ENCODE measurements around the gene GRM8. TPM values are rescaled to one million over a fixed set of nuclear protein-coding genes. Genes with fewer than 3 reads are reported as not detected.

The GRM8 gene
- total and polyA plus RNA-seq, 10 of the 15 experiments (the other 5 are each of a cell fraction or from before 2014, with no cell fraction given) = 0.33 to 7.1 (median 0.45) TPM; not detected in 2

- H3K27me3 ChIP-seq (replicated peaks in 1 of 2; ENCODE audit: control insufficient read depth in 2 of 2, insufficient read depth in 2 of 2, low read length in 1 of 2) = no peaks in the 10 kb centered on the region
- H3K9ac ChIP-seq (ENCODE audit: control insufficient read depth, insufficient read depth, low read length) = no peak overlapping the region
- H3K4me1 ChIP-seq (ENCODE audit: control insufficient read depth, insufficient read depth, low read length) = no peaks in the 10 kb centered on the region
- SMC1A ChIA-PET (ENCODE audit: uncharacterized antibody, unreplicated experiment) = interaction anchor here (0.8 to 1.0 kb wide), 2 partner anchors 12 to 30 kb away, joined by 4 read pairs; no protein-coding TSS in a partner anchor
- no peak overlapping the region for H3K4me3 ChIP-seq
- peaks cover 1% of the 10 kb centered on the region; the same call in 2 of the 3 replicates for H3K9me3 ChIP-seq (replicated peaks; ENCODE audit: control insufficient read depth, insufficient read depth, low read length)
- CTCF ChIA-PET = interaction anchor here (1.1 kb wide), 1 partner anchor 27 kb away, joined by 3 read pairs; no protein-coding TSS in a partner anchor
- H3K79me2 ChIP-seq (ENCODE audit: control insufficient read depth, insufficient read depth, low read length) = no peaks in the 10 kb centered on the region
- no peak overlapping the region for H3K4me2 ChIP-seq (ENCODE audit: control insufficient read depth, insufficient read depth)
- RAD21 ChIA-PET (ENCODE audit: unreplicated experiment) = no interaction called here
- intact Hi-C loops (cut with micrococcal nuclease; ENCODE audit: unreplicated experiment) = no loop called here
- in situ Hi-C loops (cut with MboI) = no loop called here
- ATAC-seq = no peak; the same call in 2 of the 3 replicates
- H3K27ac ChIP-seq (ENCODE audit: control insufficient read depth, insufficient read depth) = no peak overlapping the region
- POLR2A ChIA-PET = no interaction called here
- BruUV-seq (replicated peaks) = no TSS peak
- H4K20me1 ChIP-seq (ENCODE audit: control insufficient read depth, insufficient read depth) = no peaks in the 10 kb centered on the region
- no peak for FAIRE-seq
- DNase-seq (ENCODE audit: low read depth, low spot score) = no peak
- no peaks in the 10 kb centered on the region for H3K36me3 ChIP-seq (ENCODE audit: control insufficient read depth in 2 of 2, insufficient read depth in 2 of 2, low read length in 1 of 2)
- 47% methylated on average over 4 of the region's 4 CpGs for WGBS (ENCODE audit: insufficient coverage, insufficient replicate concordance, low lambda C conversion rate, missing lambda C conversion rate)
- no peak for TF ChIP-seq CEBPB (IDR thresholded peaks at IDR 0.05; ENCODE audit: borderline replicate concordance in 1 of 2, low read depth in 2 of 2, low read length in 2 of 2)
- TF ChIP-seq SMC3 (IDR thresholded peaks at IDR 0.05; ENCODE audit: borderline replicate concordance, low read length) = no peak
- TF ChIP-seq EP300 (IDR thresholded peaks at IDR 0.05; ENCODE audit: borderline replicate concordance in 1 of 2, control insufficient read depth in 1 of 2, low read depth in 2 of 2, low read length in 2 of 2) = no peak
- H2AFZ ChIP-seq (ENCODE audit: control insufficient read depth, low read depth, low read length) = no peak overlapping the region; the same call in 1 of the 2 replicates
Measured at GRCh38 chr7:126487728-126488442, 764.9 kb downstream of the GRM8 start.

GRCh38 chr7:126486806-126487205 is 765.9 kb downstream of the GRM8 start:
- no peak overlapping the region for H3K4me3 ChIP-seq
- TF ChIP-seq SIN3A (IDR thresholded peaks at IDR 0.05; ENCODE audit: low read depth, low read length) (no peak), CHD4 (IDR thresholded peaks at IDR 0.05) (no peak), NBN (IDR thresholded peaks at IDR 0.05) (no peak), RCOR1 (conservative IDR thresholded peaks at IDR 0.05; ENCODE audit: low read depth, low read length) (no peak), RELA (IDR thresholded peaks at IDR 0.05; ENCODE audit: borderline replicate concordance, partially characterized antibody) (no peak), NRF1 (conservative IDR thresholded peaks at IDR 0.05; ENCODE audit: low read depth, low read length) (no peak)
- H3K4me1 ChIP-seq (ENCODE audit: control insufficient read depth, insufficient read depth, low read length) = no peaks in the 10 kb centered on the region
- no peak overlapping the region for H2AFZ ChIP-seq (ENCODE audit: control insufficient read depth, low read depth, low read length)
- H3K36me3 ChIP-seq (ENCODE audit: control insufficient read depth in 2 of 2, insufficient read depth in 2 of 2, low read length in 1 of 2) = no peaks in the 10 kb centered on the region
- RAD21 ChIA-PET (ENCODE audit: unreplicated experiment) = no interaction called here
- H3K79me2 ChIP-seq (ENCODE audit: control insufficient read depth, insufficient read depth, low read length) = no peaks in the 10 kb centered on the region
- H3K9me3 ChIP-seq (replicated peaks; ENCODE audit: control insufficient read depth, insufficient read depth, low read length) = peaks cover 1% of the 10 kb centered on the region; the same call in 2 of the 3 replicates
- SMC1A ChIA-PET (ENCODE audit: uncharacterized antibody, unreplicated experiment) = no interaction called here
- no peak overlapping the region for H3K27ac ChIP-seq (ENCODE audit: control insufficient read depth, insufficient read depth)
- no TSS peak for BruUV-seq (replicated peaks)
- CTCF ChIA-PET = interaction anchor here (0.6 to 1.1 kb wide), 2 partner anchors 26 to 979 kb away, joined by 3 read pairs; no protein-coding TSS in a partner anchor
- no peaks in the 10 kb centered on the region for H4K20me1 ChIP-seq (ENCODE audit: control insufficient read depth, insufficient read depth)
- in situ Hi-C loops (cut with MboI) = no loop called here
- ATAC-seq (no peak), FAIRE-seq (no peak), DNase-seq (ENCODE audit: low read depth, low spot score) (no peak)
- POLR2A ChIA-PET = no interaction called here
- no peak overlapping the region for H3K9ac ChIP-seq (ENCODE audit: control insufficient read depth, insufficient read depth, low read length)
- no peaks in the 10 kb centered on the region for H3K27me3 ChIP-seq (replicated peaks in 1 of 2; ENCODE audit: control insufficient read depth in 2 of 2, insufficient read depth in 2 of 2, low read length in 1 of 2)
- intact Hi-C loops (cut with micrococcal nuclease; ENCODE audit: unreplicated experiment) = no loop called here
- H3K4me2 ChIP-seq (ENCODE audit: control insufficient read depth, insufficient read depth) = no peak overlapping the region

Measured in GM12878 (cell line).